BE2C (cell line): Measurements from ENCODE around the gene ZDHHC16.

Experiments used
- DNase-seq: peaks from one replicate; pipeline ENCODE4 v3.0.0-alpha.2; 2020
- H3K27me3 ChIP-seq: fragments of 250-450 bp; sonication (Bioruptor Pico); 2 replicates; pipeline ENCODE4 v1.5.1; 2020; ENCODE audit warnings: mild to moderate bottlenecking
- H3K36me3 ChIP-seq: fragments of 250-450 bp; sonication (Bioruptor Pico); 2 replicates; pipeline ENCODE4 v1.5.1; 2020; ENCODE audit warnings: mild to moderate bottlenecking
- H3K4me1 ChIP-seq: fragments of 250-450 bp; sonication (Bioruptor Pico); 2 replicates; pipeline ENCODE4 v1.5.1; 2020
- H3K4me3 ChIP-seq: 2 replicates; pipeline ENCODE4 v1.5.1; 2011; ENCODE audit warnings: low read depth, low read length
- H3K9me3 ChIP-seq: fragments of 250-450 bp; sonication (Bioruptor Pico); 2 replicates; pipeline ENCODE4 v1.5.1; 2020
- CTCF ChIP-seq: IDR thresholded peaks from 2 replicates; pipeline ENCODE4 v1.5.1; 2012; ENCODE audit warnings: mild to moderate bottlenecking, low read depth, low read length

Gene ZDHHC16

GRCh38 chr10:97498841-97499560 is 53.0 kb downstream of the ZDHHC16 start, which contains the start of gene UBTD1:
TSS of gene UBTD1 (plus strand) at chr10:97498924. CDS start at chr10:97499204, 280 bp downstream.
- no peaks in the 10 kb centered on the region for H3K9me3 ChIP-seq
- H3K27me3 ChIP-seq = peaks cover 24% of the 10 kb centered on the region
- no peak for TF ChIP-seq CTCF
- no peaks in the 10 kb centered on the region; the same call in 1 of the 2 replicates for H3K36me3 ChIP-seq
- peak within 1 kb of the TSS; percentile 99 for H3K4me3 ChIP-seq
- DNase-seq = peak; percentile 28
- H3K4me1 ChIP-seq = no peaks in the 10 kb centered on the region

GRCh38 chr10:97499561-97500296 is 53.8 kb downstream of the ZDHHC16 start:
- no peak for DNase-seq
- Histone ChIP-seq H3K36me3 (no peaks in the 10 kb centered on the region), H3K4me1 (no peaks in the 10 kb centered on the region), H3K27me3 (peaks cover 24% of the 10 kb centered on the region), H3K9me3 (no peaks in the 10 kb centered on the region), H3K4me3 (peak overlapping the region; percentile 99)
- no peak for TF ChIP-seq CTCF

GRCh38 chr10:97500297-97500575 is 54.3 kb downstream of the ZDHHC16 start:
- Histone ChIP-seq H3K36me3 (no peaks in the 10 kb centered on the region), H3K4me3 (no peak overlapping the region)
- no peak for DNase-seq

GRCh38 chr10:97502916-97503315 is 56.9 kb downstream of the ZDHHC16 start:
- Histone ChIP-seq H3K4me1 (no peaks in the 10 kb centered on the region), H3K27me3 (peaks cover 24% of the 10 kb centered on the region), H3K4me3 (no peak overlapping the region), H3K9me3 (no peaks in the 10 kb centered on the region), H3K36me3 (no peaks in the 10 kb centered on the region)
- no peak for TF ChIP-seq CTCF
- no peak for DNase-seq

More at GRCh38 chr10:97500297-97500575, 54.3 kb downstream of the ZDHHC16 start:
- H3K27me3 ChIP-seq = peaks cover 24% of the 10 kb centered on the region
- TF ChIP-seq CTCF = no peak
- no peaks in the 10 kb centered on the region for H3K9me3 ChIP-seq
- no peaks in the 10 kb centered on the region for H3K4me1 ChIP-seq

- Histone ChIP-seq H3K4me1 (no peaks in the 10 kb centered on the region), H3K36me3 (no peaks in the 10 kb centered on the region), H3K27me3 (peaks cover 24% of the 10 kb centered on the region), H3K4me3 (no peak overlapping the region), H3K9me3 (no peaks in the 10 kb centered on the region)
- no peak for TF ChIP-seq CTCF
- no peak for DNase-seq
Measured at GRCh38 chr10:97503406-97503805, 57.4 kb downstream of the ZDHHC16 start.

GRCh38 chr10:97505152-97505551 is 59.2 kb downstream of the ZDHHC16 start:
- no peak overlapping the region for H3K4me3 ChIP-seq
- no peaks in the 10 kb centered on the region for H3K4me1 ChIP-seq
- peaks cover 14% of the 10 kb centered on the region for H3K27me3 ChIP-seq
- no peak for TF ChIP-seq CTCF
- no peaks in the 10 kb centered on the region for H3K9me3 ChIP-seq
- no peaks in the 10 kb centered on the region for H3K36me3 ChIP-seq
- DNase-seq = no peak
